Right renal pelvis (tissue), 4 donors: ENCODE measurements around the gene SBDS. TPM values are rescaled to one million over a fixed set of nuclear protein-coding genes. Genes with fewer than 3 reads are reported as not detected.
"Not testable (repeated sequence)": the region's sequence is repeated elsewhere in the genome, so short reads cannot be mapped to it uniquely, and the experiment has no call there.

Source experiments
- DNase-seq, 4 donors: peaks; one replicate each; pipeline ENCODE4 v3.0.0-alpha.2; 2013; ENCODE audit warnings: low read depth in 4 of 4, low spot score in 3 of 4, missing footprints in 1 of 4
- polyA plus RNA-seq, 4 donors: library from polyadenylated mRNA; unstranded; fragments of 120-200 nt; gene quantifications; one replicate each; pipeline ENCODE4 v1.2.1, GENCODE V29; 2013; ENCODE audit not compliant: insufficient read length in 4 of 4

Gene SBDS
- polyA plus RNA-seq, 4 donors, result 104 to 133 (median 128) TPM

GRCh38 chr7:66996444-66997191, 1.2 kb upstream of the SBDS start, which contains the start of gene TYW1:
TYW1 (plus strand) TSS chr7:66996833; CDS start chr7:66996979, 146 bp downstream.
- peak; percentile 92 to 98 (median 96) for DNase-seq

GRCh38 chr7:66994691-66995049, 716 bp downstream of the SBDS start:
- DNase-seq, result peak; percentile 12 to 29 (median 19)

- not testable (repeated sequence) for DNase-seq
Measured at GRCh38 chr7:66994051-66994450, 1.3 kb downstream of the SBDS start.

- DNase-seq, result not testable (repeated sequence)
Measured at GRCh38 chr7:66989552-66989951, 5.8 kb downstream of the SBDS start.

GRCh38 chr7:66980336-66980735, 15.1 kb downstream of the SBDS start:
- not testable (repeated sequence) for DNase-seq

DNA sequence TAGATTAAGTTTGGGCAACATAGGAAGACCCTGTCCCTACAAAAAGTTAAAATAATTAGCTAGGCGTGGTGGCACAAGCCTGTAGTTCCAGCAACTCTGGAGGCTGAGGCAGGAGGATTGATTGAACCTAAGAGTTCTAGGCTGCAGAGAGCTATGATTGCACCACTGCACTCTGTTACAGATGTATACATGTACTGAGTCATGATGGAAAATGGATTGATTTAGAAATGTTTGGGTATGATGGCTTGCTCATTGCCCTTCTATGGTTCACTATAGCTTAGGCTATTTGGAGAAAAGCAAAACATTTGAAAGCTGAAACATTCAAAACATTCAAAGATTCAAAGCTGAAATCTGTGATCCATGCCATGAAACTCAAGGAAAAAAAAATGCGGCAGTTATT, 16.4 kb downstream of the SBDS start:
- DNase-seq, result not testable (repeated sequence)

- not testable (repeated sequence) for DNase-seq
Measured at GRCh38 chr7:66978312-66978711, 17.1 kb downstream of the SBDS start.

- DNase-seq, result no peak
Measured at GRCh38 chr7:66974986-66975590, 20.3 kb downstream of the SBDS start.

- no peak for DNase-seq
Measured at GRCh38 chr7:66970310-66970709, 25.1 kb downstream of the SBDS start.

DNA sequence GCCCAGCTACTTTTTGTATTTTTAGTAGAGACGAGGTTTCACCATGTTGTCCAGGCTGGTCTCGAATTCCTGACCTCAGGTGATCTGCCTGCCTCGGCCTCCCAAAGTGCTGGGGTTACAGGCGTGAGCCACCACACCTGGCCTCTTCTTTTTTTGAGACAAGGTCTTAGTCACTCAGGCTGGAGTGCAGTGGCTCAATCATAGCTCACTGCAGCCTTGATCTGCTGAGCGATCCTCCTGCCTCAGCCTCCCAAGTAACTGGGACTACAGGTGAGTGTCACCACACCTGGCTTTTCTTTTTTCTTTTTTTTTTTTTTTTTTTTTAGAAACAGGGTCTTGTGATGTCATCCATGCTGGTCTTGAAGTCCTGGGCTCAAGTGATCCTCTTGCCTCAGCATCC, 26.4 kb downstream of the SBDS start:
- not testable (repeated sequence) for DNase-seq

- DNase-seq, result no peak
Measured at GRCh38 chr7:66967029-66967428, 28.4 kb downstream of the SBDS start.

GRCh38 chr7:66964411-66964810, 31.0 kb downstream of the SBDS start:
- no peak for DNase-seq

DNA sequence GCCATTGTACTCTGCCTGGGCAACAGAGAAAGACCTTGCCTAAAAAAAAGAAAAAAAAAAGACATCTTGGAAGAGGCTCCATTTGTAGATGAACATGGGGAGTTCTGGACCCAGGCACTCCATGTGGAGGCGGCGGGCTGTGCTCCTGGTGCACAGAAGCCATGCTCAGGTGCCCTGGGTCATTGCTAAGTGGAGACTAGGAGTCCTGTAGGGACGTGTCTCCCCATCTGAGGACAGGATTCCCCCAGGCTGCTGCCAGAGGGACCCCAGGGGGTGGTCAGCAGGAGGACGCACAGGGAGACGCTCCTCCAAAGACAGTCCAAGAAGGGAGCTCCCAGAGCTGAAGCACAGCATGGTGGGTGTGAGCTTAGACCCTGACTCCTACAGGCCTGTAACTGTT, 34.3 kb downstream of the SBDS start:
- DNase-seq, result no peak

DNA sequence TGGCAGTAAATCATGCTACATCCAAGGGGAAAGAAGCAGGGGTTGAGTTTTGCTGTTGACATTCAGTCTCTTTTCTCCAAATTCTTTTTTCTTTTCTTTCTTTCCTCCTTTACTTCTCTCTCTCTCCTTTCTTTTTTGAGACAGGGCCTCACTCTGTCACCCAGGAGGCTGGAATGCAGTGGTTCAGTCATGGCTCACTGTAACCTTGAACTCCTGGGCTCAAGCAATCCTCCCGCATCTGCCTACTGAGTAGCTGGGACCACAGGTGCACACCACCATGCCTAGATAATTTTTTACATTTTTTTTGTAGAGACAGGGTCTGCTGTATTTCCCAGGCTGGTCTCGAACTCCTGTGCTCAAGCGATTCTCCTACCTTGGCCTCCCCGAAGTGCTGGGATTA, 35.2 kb downstream of the SBDS start:
- DNase-seq, result no peak

DNA sequence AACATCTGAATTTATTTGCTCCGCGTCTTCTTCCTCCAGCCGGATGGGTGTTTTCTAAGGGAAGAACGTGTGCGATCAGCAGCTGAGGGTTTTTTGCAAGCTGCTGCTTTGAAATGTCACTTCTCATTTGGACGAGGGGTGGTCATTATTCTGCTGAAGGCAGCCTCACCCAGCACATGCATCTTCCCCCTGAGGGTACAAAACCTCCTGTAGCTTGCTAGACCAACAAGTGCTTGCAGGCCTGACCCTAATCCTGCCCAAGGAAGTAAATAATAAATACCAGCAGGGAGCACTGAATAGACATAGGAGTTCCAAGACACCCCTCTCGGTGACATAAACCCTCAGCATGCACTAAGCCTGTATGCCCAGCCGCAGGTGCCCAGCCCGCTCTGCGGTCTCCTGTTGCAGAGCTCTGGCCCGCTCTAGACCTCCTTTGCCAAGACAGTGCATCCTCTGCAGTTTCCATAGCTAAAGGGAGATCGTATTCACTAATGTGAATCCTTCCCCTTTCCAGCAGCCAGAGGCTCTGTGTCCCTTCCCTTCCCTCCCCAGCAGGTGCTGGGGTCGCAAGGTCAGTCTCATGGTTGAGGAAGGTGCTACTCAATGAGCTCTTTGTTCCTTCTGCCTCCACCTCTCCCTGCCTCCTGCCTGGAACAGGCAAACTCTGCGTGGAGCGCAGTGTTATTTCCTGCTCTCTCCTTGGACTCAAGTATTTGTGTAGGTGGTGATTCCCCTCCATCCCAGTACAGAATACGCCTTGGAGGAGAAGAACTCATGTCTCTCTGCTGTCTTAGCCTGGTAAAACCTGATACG, 36.6 kb downstream of the SBDS start:
- no peak for DNase-seq

DNA sequence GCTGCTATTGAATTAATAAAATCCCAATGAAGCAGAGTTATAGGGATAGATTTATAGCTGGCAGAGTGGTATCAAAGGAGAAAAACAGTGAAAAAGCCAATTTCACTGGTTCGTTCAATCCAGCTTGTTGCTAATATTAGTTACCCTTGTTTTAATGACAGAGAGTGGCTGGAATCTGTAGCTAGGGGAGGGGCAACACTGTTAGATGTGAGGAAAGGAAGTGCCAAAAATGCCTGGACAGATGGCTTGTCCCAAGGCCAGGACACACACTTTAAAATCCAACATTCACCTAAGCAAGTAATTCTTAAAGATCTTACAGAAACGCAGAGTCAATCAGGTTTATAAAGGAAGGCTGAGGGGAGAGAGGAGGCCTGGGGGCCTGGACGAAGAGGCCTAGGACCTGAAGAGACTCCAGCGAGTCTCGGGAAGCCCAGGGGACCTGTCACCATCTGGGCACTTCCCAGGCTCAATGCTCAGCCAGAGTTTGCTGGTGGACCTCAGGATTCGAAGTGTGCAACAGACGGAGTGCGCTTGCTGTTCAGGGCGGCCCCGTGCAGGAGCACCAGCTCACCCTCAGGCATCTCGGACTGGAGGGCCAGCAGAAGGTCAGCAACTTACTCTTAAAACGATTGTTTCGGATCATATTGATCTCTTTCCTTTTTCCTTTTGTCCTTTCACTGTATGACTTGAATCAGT, 37.6 kb downstream of the SBDS start:
- DNase-seq, result no peak

- DNase-seq, result no peak
Measured at GRCh38 chr7:66953044-66953427, 42.4 kb downstream of the SBDS start.

DNA sequence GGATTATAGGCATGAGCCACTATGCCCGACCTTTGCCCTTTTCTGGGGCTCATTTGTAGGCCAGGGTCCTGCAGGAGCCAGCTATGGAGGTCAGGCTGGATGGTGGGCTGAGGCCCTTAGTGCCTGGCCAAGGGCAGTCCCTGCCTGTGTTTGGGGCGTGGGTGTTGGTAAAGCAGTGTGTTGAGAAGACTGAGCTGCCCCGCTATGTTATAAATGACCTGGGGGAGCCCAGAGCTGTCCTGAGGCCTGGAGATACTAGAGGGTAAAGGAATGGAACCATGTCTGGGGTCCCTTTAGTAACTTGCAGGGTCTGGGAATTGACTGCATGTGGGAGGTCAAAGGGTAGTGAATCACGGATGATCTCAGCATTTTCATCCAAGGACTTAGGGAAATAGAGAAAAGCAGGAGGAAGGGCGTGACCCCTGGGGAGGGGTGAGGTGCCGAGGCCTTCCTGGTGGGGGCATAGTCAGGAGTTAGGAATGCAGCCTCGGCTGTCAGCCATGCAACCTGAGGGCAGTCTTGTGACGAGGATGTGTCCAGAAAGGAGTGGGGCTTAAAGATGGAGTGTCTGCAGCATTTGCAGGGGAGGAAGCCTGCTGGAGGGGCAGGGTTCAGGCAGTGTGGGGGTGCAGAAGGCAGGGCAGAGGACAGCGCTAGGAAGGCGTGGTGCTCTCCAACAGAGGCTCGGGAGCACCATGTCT, 42.9 kb downstream of the SBDS start:
- DNase-seq, result no peak

DNA sequence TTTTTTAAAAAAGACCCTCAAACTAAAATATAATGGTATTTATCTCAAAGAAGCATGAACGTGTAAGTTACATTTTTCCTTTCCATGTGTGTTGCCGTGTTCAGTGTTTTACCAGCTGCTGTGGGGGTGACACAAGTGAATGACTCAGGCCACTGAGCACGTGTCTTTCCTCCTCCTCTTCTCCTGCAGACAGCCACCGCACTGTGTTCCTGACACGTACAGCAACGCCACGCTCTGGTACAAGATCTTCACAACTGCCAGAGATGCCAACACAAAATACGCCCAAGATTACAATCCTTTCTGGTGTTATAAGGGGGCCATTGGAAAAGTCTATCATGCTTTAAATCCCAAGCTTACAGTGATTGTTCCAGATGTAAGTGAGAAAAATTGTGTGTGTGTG, 44.6 kb downstream of the SBDS start:
- DNase-seq, result no peak

DNA sequence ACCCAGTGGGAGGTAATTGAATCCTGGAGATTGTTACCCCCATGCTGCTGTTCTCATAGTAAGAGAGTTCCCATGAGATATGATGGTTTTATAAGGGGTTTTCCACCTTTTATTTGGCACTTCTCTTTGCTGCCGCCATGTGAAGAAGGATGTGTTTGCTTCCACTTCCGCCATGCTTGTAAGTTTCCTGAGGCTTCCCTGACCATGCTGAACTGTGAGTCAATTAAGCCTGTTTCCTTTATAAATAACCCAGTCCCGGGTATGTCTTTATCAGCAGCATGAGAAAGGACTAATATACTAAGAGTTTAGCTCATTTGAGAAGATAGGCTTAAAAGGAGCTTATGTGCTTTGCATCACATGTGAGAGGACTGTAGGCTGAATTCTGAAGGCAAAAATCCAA, 45.1 kb downstream of the SBDS start:
- DNase-seq, result no peak
